ENCODE results near the gene NLRP8. TPM values are rescaled to one million over a fixed set of nuclear protein-coding genes. Genes with fewer than 3 reads are reported as not detected.

Gene NLRP8
- total RNA-seq, 1 donor from 2014 or later, result not detected

DNA sequence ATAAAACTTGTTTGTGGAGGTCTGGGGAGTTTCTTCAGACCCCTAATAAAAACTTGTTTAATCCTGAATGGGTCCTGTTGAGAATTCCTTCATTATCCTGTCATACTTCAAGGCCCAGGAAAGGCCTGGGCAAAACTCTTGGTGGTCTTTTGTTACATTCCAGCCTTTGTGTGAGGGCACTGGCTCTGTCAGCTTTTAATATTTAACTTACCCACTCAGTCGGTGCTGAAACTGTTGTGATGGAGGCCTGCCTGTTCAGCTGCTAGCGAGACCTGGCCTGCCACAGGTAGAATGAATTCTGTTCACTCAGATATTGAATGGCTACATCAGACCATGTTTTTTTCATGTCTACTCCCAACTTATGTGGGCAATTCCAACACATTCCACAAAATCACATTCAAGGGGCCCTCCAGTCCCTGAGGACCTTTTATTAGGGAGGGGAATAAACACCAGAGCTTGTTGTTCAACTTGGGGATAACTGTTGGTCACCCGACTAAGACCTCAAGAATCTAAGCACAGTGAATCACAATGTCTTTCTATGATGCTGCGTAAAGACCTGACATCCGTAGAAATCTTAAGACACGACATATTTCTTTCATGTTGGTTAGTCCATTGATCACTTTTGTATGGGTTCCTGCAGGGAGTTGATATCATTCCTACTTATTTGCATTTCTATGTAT, 12.5 kb downstream of the NLRP8 start:
- Mint-ChIP-seq H3K36me3 (ENCODE audit: unreplicated experiment) (peaks cover 11% of the 10 kb centered on the region), H3K27ac (ENCODE audit: unreplicated experiment) (no peak overlapping the region), H3K9me3 (ENCODE audit: unreplicated experiment) (peaks cover 7% of the 10 kb centered on the region), H3K4me1 (ENCODE audit: low read depth, unreplicated experiment) (no peaks in the 10 kb centered on the region), H3K27me3 (ENCODE audit: unreplicated experiment) (peaks cover 3% of the 10 kb centered on the region), H3K4me3 (ENCODE audit: unreplicated experiment) (no peak overlapping the region)
- DNase-seq, result no peak
- TF ChIP-seq, protein P1, sequence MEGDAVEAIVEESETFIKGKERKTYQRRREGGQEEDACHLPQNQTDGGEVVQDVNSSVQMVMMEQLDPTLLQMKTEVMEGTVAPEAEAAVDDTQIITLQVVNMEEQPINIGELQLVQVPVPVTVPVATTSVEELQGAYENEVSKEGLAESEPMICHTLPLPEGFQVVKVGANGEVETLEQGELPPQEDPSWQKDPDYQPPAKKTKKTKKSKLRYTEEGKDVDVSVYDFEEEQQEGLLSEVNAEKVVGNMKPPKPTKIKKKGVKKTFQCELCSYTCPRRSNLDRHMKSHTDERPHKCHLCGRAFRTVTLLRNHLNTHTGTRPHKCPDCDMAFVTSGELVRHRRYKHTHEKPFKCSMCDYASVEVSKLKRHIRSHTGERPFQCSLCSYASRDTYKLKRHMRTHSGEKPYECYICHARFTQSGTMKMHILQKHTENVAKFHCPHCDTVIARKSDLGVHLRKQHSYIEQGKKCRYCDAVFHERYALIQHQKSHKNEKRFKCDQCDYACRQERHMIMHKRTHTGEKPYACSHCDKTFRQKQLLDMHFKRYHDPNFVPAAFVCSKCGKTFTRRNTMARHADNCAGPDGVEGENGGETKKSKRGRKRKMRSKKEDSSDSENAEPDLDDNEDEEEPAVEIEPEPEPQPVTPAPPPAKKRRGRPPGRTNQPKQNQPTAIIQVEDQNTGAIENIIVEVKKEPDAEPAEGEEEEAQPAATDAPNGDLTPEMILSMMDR (IDR thresholded peaks at IDR 0.05; ENCODE audit: partially characterized antibody, unreplicated experiment), result no peak

DNA sequence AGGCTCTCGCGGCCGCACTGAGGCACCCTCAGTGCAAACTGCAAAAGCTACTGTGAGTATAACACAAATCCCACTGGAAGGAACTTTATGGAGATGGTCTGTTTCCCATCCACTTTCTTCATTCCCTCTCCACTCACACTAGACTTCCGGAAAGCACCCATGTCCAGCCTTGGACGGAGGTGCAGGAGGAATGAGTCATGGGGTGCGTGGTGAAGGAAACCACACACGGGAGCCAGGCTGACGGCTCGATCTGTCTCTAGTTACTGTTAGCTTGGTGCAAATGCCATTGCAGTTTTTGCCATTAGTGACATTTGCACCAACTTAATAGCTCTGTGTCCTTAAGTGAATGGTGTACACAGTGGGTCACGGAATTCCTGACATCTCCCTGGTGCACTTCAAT, 14.6 kb downstream of the NLRP8 start:
- H3K27me3 Mint-ChIP-seq (ENCODE audit: unreplicated experiment), result peaks cover 3% of the 10 kb centered on the region
- H3K4me1 Mint-ChIP-seq (ENCODE audit: low read depth, unreplicated experiment), result no peaks in the 10 kb centered on the region
- no peak overlapping the region for H3K27ac Mint-ChIP-seq (ENCODE audit: unreplicated experiment)
- no peak overlapping the region for H3K4me3 Mint-ChIP-seq (ENCODE audit: unreplicated experiment)
- H3K36me3 Mint-ChIP-seq (ENCODE audit: unreplicated experiment), result peaks cover 11% of the 10 kb centered on the region
- H3K9me3 Mint-ChIP-seq (ENCODE audit: unreplicated experiment), result peaks cover 4% of the 10 kb centered on the region
- TF ChIP-seq, protein P1 (IDR thresholded peaks at IDR 0.05; ENCODE audit: partially characterized antibody, unreplicated experiment), result no peak
- DNase-seq, result no peak

DNA sequence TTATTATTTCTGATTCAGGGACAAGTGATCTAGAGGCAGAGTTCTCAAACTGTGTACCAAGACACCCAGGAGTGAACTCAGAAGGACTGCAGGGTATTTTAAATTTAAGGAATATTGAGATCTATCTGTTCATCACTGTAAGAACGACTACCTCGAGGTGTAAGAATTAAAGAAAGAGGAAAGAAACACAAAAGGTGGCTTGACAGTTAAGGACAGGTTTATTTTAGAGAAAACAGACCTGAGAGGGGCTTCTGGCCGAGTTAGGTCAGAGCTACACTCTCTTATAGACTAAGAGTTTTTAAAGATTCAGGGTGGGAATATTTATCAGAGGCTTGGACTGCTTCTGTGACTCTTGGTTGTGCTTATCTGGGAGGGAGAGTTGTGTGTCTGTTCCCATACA, 26.4 kb downstream of the NLRP8 start:
- H3K36me3 Mint-ChIP-seq (ENCODE audit: unreplicated experiment), result peaks cover 9% of the 10 kb centered on the region
- TF ChIP-seq, protein P1 (IDR thresholded peaks at IDR 0.05; ENCODE audit: partially characterized antibody, unreplicated experiment), result no peak
- peaks cover 18% of the 10 kb centered on the region for H3K9me3 Mint-ChIP-seq (ENCODE audit: unreplicated experiment)
- no peak overlapping the region for H3K27ac Mint-ChIP-seq (ENCODE audit: unreplicated experiment)
- H3K4me1 Mint-ChIP-seq (ENCODE audit: low read depth, unreplicated experiment), result no peaks in the 10 kb centered on the region
- H3K27me3 Mint-ChIP-seq (ENCODE audit: unreplicated experiment), result no peaks in the 10 kb centered on the region
- DNase-seq, result no peak
- H3K4me3 Mint-ChIP-seq (ENCODE audit: unreplicated experiment), result no peak overlapping the region

DNA sequence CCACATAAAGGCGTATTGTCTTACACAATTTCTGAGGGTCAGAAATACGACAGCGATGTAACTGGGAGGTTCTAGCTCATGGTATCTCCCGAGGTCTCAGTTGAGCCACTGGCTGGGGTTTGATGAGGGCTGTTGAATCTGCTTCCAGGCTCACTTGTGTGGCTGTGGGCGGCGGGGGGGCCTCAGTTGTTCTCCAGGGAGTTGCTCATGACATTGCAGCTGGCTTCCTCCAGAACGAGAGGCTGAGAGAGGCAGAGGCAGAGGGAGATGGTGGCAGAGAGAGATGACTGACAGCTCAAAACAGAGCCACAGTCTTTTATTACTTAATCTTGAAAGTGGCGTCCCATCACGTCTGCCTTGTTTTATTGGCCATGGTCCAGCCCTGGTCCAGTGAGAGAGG, 32.8 kb downstream of the NLRP8 start:
- Mint-ChIP-seq H3K36me3 (ENCODE audit: unreplicated experiment) (no peaks in the 10 kb centered on the region), H3K27me3 (ENCODE audit: unreplicated experiment) (no peaks in the 10 kb centered on the region), H3K4me3 (ENCODE audit: unreplicated experiment) (no peak overlapping the region), H3K9me3 (ENCODE audit: unreplicated experiment) (peaks cover 2% of the 10 kb centered on the region), H3K27ac (ENCODE audit: unreplicated experiment) (no peak overlapping the region), H3K4me1 (ENCODE audit: low read depth, unreplicated experiment) (no peaks in the 10 kb centered on the region)
- no peak for DNase-seq
- TF ChIP-seq, protein P1 (IDR thresholded peaks at IDR 0.05; ENCODE audit: partially characterized antibody, unreplicated experiment), result no peak

DNA sequence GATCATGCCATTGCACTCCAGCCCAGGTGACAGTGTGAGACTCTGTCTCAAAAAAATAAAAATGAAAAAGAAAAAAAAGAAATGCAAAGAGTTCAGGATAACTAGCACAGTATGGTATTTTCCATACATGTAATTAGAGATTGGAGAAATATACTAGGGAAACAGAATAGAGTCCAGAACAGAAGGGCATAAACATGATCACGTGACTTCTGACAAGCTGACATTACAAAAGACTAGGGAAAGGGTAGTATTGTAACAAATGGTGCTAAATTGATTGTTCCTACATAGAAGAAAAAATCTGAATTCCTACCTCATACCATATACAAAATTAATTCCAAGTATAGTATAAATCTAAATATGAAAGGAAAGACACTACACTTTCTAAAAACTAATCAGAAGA, 37.6 kb downstream of the NLRP8 start:
- H3K9me3 Mint-ChIP-seq (ENCODE audit: unreplicated experiment), result peaks cover 10% of the 10 kb centered on the region
- TF ChIP-seq, protein P1 (IDR thresholded peaks at IDR 0.05; ENCODE audit: partially characterized antibody, unreplicated experiment), result no peak
- no peaks in the 10 kb centered on the region for H3K4me1 Mint-ChIP-seq (ENCODE audit: low read depth, unreplicated experiment)
- no peak overlapping the region for H3K4me3 Mint-ChIP-seq (ENCODE audit: unreplicated experiment)
- H3K27ac Mint-ChIP-seq (ENCODE audit: unreplicated experiment), result no peak overlapping the region
- DNase-seq, result no peak
- H3K27me3 Mint-ChIP-seq (ENCODE audit: unreplicated experiment), result no peaks in the 10 kb centered on the region
- peaks cover 5% of the 10 kb centered on the region for H3K36me3 Mint-ChIP-seq (ENCODE audit: unreplicated experiment)
